K562 (cell line): Measurements from ENCODE around the gene CDC42EP3. TPM values are rescaled to one million over a fixed set of nuclear protein-coding genes. Genes with fewer than 3 reads are reported as not detected.

ENCODE experiments used
- ATAC-seq: fragments of 200-7000 bp; cut with Tn5 transposase; 3 replicates; pipeline ENCODE4 v1.9.1; 2020; ENCODE audit warnings: moderate library complexity
- BruUV-seq: library from RNA; stranded (reverse); fragments of 400-500 nt; replicated peaks from 2 replicates; lab custom pipeline; 2021; lab: Mats Ljungman, UMichigan
- CTCF ChIA-PET: fragments of 300-600 bp; formaldehyde crosslinking; extraction: SDS; loops from one replicate; lab custom pipeline; 2021; ENCODE audit warnings: low intra/inter-chr PET ratio; lab: Yijun Ruan, JAX
- POLR2A ChIA-PET: fragments of 300-600, 350-650 bp; sonication (Branson Sonifier 250); formaldehyde crosslinking; extraction: SDS; loops from one replicate; lab custom pipeline; 2021; ENCODE audit warnings: antibody characterized with exemption, inconsistent platforms; lab: Yijun Ruan, JAX
- DNase-seq, 4 experiments: peaks; one replicate each; pipeline versions ENCODE4 v3.0.0 to v3.0.0-alpha.2; 2011 to 2018; ENCODE audit warnings: low spot score in 3 of 4, mixed read lengths in 3 of 4; ENCODE audit errors: extremely low read depth in 1 of 4
- FAIRE-seq: peaks from 2 replicates; lab custom pipeline; 2011; peaks lifted over from hg19 to GRCh38; lab: Jason Lieb, UNC
- H2AFZ ChIP-seq: 2 replicates; pipeline ENCODE4 v1.6.0; 2011; ENCODE audit warnings: low read depth, low read length, control low read depth, inconsistent platforms
- H3K27ac ChIP-seq: fragments of 200-600 bp; 3 replicates; pipeline ENCODE4 v1.8.0; 2011; ENCODE audit warnings: low read depth, mild to moderate bottlenecking, control low read depth, inconsistent platforms, low read length, moderate library complexity, mixed read lengths; ENCODE audit errors: extremely low read depth
- H3K27me3 ChIP-seq, 2 experiments: fragments of 300-600 bp in 1 of 2; 2 replicates in 1 of 2; 3 replicates in 1 of 2; pipeline versions ENCODE4 v1.6.0 to v1.8.0; 2011; ENCODE audit warnings: inconsistent platforms in 2 of 2, low read length in 2 of 2, mild to moderate bottlenecking in 1 of 2, mixed read lengths in 1 of 2, moderate library complexity in 1 of 2; ENCODE audit not compliant: control insufficient read depth in 2 of 2, insufficient read depth in 2 of 2
- H3K36me3 ChIP-seq: fragments of 300-600 bp; 3 replicates; pipeline ENCODE4 v1.8.0; 2011; ENCODE audit warnings: mild to moderate bottlenecking, low read length, inconsistent platforms; ENCODE audit not compliant: control insufficient read depth, insufficient read depth
- H3K4me1 ChIP-seq, 2 experiments: fragments of 200-600 bp in 1 of 2; replicated peaks in 1 of 2; 2 replicates in 1 of 2; 3 replicates in 1 of 2; pipeline versions ENCODE4 v1.5.1 to v1.8.0; 2011; ENCODE audit warnings: inconsistent platforms in 2 of 2, low read length in 2 of 2, mild to moderate bottlenecking in 1 of 2, mixed read lengths in 1 of 2, moderate library complexity in 1 of 2; ENCODE audit not compliant: control insufficient read depth in 2 of 2, insufficient read depth in 2 of 2
- H3K4me2 ChIP-seq: 2 replicates; pipeline ENCODE4 v1.6.1; 2011; ENCODE audit warnings: low read length, control low read depth, inconsistent platforms, mixed read lengths; ENCODE audit not compliant: insufficient read depth
- H3K4me3 ChIP-seq: fragments of 200-600 bp; sonication (generic), shearing (Covaris generic); 2 replicates; pipeline ENCODE4 v1.5.1; 2016; ENCODE audit warnings: control low read depth, inconsistent platforms
- H3K79me2 ChIP-seq: fragments of 200-600 bp; 3 replicates; pipeline ENCODE4 v1.8.0; 2011; ENCODE audit warnings: low read length, inconsistent platforms; ENCODE audit not compliant: control insufficient read depth, insufficient read depth
- H3K9ac ChIP-seq, 2 experiments: 2 replicates each; pipeline versions ENCODE4 v1.6.0 to v1.6.1; 2011; ENCODE audit warnings: low read depth in 2 of 2, low read length in 2 of 2, control low read depth in 1 of 2, inconsistent platforms in 1 of 2, mild to moderate bottlenecking in 1 of 2, mixed read lengths in 1 of 2; ENCODE audit not compliant: insufficient read depth in 1 of 2
- H3K9me1 ChIP-seq: one replicate; pipeline ENCODE4 v1.6.0; 2011; ENCODE audit warnings: inconsistent platforms, mild to moderate bottlenecking, low read length, moderate library complexity; ENCODE audit not compliant: control insufficient read depth, insufficient read depth
- H3K9me3 ChIP-seq: replicated peaks from 2 replicates; pipeline ENCODE4 v1.5.1; 2011; ENCODE audit warnings: low read depth, low read length, inconsistent platforms; ENCODE audit not compliant: control insufficient read depth, insufficient read depth
- H4K20me1 ChIP-seq: replicated peaks from 2 replicates; pipeline ENCODE4 v1.6.1; 2011; ENCODE audit warnings: low read length, inconsistent platforms, mixed read lengths; ENCODE audit not compliant: control insufficient read depth, insufficient read depth
- ATF3 ChIP-seq, 2 experiments: fragments of 450-650 bp in 1 of 2; sonication (generic) in 1 of 2; formaldehyde crosslinking in 1 of 2; IDR thresholded peaks in 1 of 2; conservative IDR thresholded peaks in 1 of 2; 2 replicates each; pipeline versions ENCODE4 v1.6.1 to v1.8.1; 2016 to 2023; ENCODE audit warnings: mild to moderate bottlenecking in 2 of 2, moderate library complexity in 2 of 2, inconsistent platforms in 1 of 2, missing genetic modification reagents in 1 of 2
- ATF4 ChIP-seq: fragments of 450-650 bp; formaldehyde crosslinking; IDR thresholded peaks from 2 replicates; pipeline ENCODE4 v1.4.0; 2022; ENCODE audit warnings: mild to moderate bottlenecking, moderate library complexity
- CEBPG ChIP-seq, 3 experiments: fragments of 200-800 bp in 1 of 3; sonication (Bioruptor generic) in 1 of 3; sonication (generic) in 1 of 3; formaldehyde crosslinking in 1 of 3; IDR thresholded peaks in 2 of 3; conservative IDR thresholded peaks in 1 of 3; 2 replicates each; pipeline versions ENCODE4 v1.6.1 to v1.8.0; 2016 to 2022; ENCODE audit warnings: missing compliant biosample characterization in 2 of 3, missing genetic modification characterization in 2 of 3, mild to moderate bottlenecking in 1 of 3, missing genetic modification reagents in 1 of 3
- CXXC5 ChIP-seq: fragments of 250-450 bp; sonication (Bioruptor Pico); IDR thresholded peaks from 2 replicates; pipeline ENCODE4 v1.8.0; 2022; ENCODE audit warnings: inconsistent platforms, mild to moderate bottlenecking, moderate library complexity
- LCOR ChIP-seq: sonication (generic); formaldehyde crosslinking; IDR thresholded peaks from 2 replicates; pipeline ENCODE4 v1.8.0; 2022; ENCODE audit warnings: mild to moderate bottlenecking, missing genetic modification reagents
- SMAD4 ChIP-seq: fragments of 250-450 bp; sonication (Bioruptor Pico); conservative IDR thresholded peaks from 2 replicates; pipeline ENCODE4 v1.8.0; 2021; ENCODE audit warnings: inconsistent platforms, mild to moderate bottlenecking, moderate library complexity
- ZNF175 ChIP-seq: fragments of 200-800 bp; sonication (Bioruptor generic); IDR thresholded peaks from 2 replicates; pipeline ENCODE4 v1.6.1; 2016; ENCODE audit warnings: low read depth, mild to moderate bottlenecking, missing genetic modification characterization, missing compliant biosample characterization
- ZNF551 ChIP-seq: fragments of 250-450 bp; sonication (Bioruptor Pico); IDR thresholded peaks from 2 replicates; pipeline ENCODE4 v1.5.0; 2021; ENCODE audit warnings: mild to moderate bottlenecking, moderate library complexity
- ZNF740 ChIP-seq, 3 experiments: fragments of 200-800 bp in 1 of 3; sonication (Bioruptor generic) in 1 of 3; sonication (generic) in 1 of 3; formaldehyde crosslinking in 1 of 3; IDR thresholded peaks; 2 replicates each; pipeline versions ENCODE4 v1.6.1 to v1.8.0; 2016 to 2022; ENCODE audit warnings: mild to moderate bottlenecking in 2 of 3, missing compliant biosample characterization in 2 of 3, missing genetic modification characterization in 2 of 3, missing genetic modification reagents in 1 of 3
- ZSCAN32 ChIP-seq: fragments of 450-650 bp; formaldehyde crosslinking; IDR thresholded peaks from 2 replicates; pipeline ENCODE4 v1.4.0; 2020; ENCODE audit warnings: mild to moderate bottlenecking, moderate library complexity
- WGBS: fragments of 100-300 bp; shearing (Covaris generic); methylation state at CpG from one replicate; pipeline ENCODE4 v1.1.6; 2016; ENCODE audit warnings: low coverage, mixed read lengths; ENCODE audit not compliant: insufficient coverage; ENCODE audit errors: missing lambda C conversion rate; 5-methylcytosine and 5-hydroxymethylcytosine counted together
- in situ Hi-C: fragments of 300-500 bp; cut with MboI; formaldehyde crosslinking; loops from 4 replicates; pipeline ENCODE4 v1.15.0; 2018; ENCODE audit warnings: inconsistent platforms, mixed read lengths
- intact Hi-C: fragments of 100-400 bp; cut with micrococcal nuclease; formaldehyde crosslinking; loops from 2 replicates; pipeline ENCODE4 v1.14.2; 2022
- polyA plus RNA-seq, 8 experiments: library from polyadenylated mRNA; depleted of rRNA in 4 of 8; stranded (reverse) in 5 of 8; unstranded in 3 of 8; fragments of >200 nt; fragmentation: Nextera tagmentation in 2 of 8; fragmentation: Illumina TruSeq in 1 of 8; extraction: Ambion mirVana in 2 of 8; extraction: Trizol in 1 of 8; gene quantifications; 2 replicates each; pipeline versions ENCODE4 v1.2.1 to v1.2.3, GENCODE V29; 2011 to 2014; ENCODE audit warnings: inconsistent platforms in 1 of 8, missing spikeins in 1 of 8
- total RNA-seq, 7 experiments: library from RNA; depleted of rRNA in 6 of 7; stranded (reverse); fragments of >200 nt in 6 of 7; fragmentation: Illumina TruSeq in 2 of 7; extraction: Trizol in 2 of 7; gene quantifications; 2 replicates each; pipeline versions ENCODE4 v1.2.1 to v1.2.3, GENCODE V29; 2011 to 2021; ENCODE audit warnings: low replicate concordance in 1 of 7

Gene CDC42EP3
- total and polyA plus RNA-seq, 9 of the 15 experiments (the other 6 are each of a cell fraction or from before 2014, with no cell fraction given): 0.72 to 6.4 (median 2.0) TPM

GRCh38 chr2:37681587-37681986 lies 10.1 kb upstream of the CDC42EP3 start:
- BruUV-seq: no TSS peak
- Histone ChIP-seq H3K4me3 (no peak overlapping the region), H3K9me1 (no peaks in the 10 kb centered on the region), H3K27me3 (no peaks in the 10 kb centered on the region), H3K27ac (no peak overlapping the region), H3K4me1 (peaks cover 0 to 16% of the 10 kb centered on the region in 2 experiments; a peak in 4 of 5 replicates), H4K20me1 (no peaks in the 10 kb centered on the region), H3K4me2 (no peak overlapping the region), H3K79me2 (no peaks in the 10 kb centered on the region), H2AFZ (0 out of 2 replicates have a peak overlapping the region, but pooled peaks have one; percentile 18), H3K9ac (no peak overlapping the region), H3K36me3 (no peaks in the 10 kb centered on the region), H3K9me3 (no peaks in the 10 kb centered on the region)
- ChIA-PET POLR2A (no interaction called here), CTCF (no interaction called here)
- WGBS: 18% methylated on average over 1 of the region's 1 CpG
- ATAC-seq: no peak
- intact Hi-C loops (no loop called here), in situ Hi-C loops (no loop called here)
- DNase-seq: no peak
- no peak for FAIRE-seq
- TF ChIP-seq CXXC5 (CRISPR knock-in tag) (0 out of 2 replicates have a peak, but pooled peaks have one; percentile 24), CEBPG (CRISPR knock-in tag; IDR thresholded peaks at IDR 0.05) (peak; percentile 47; the same call in 1 of the 2 replicates), CEBPG (tag; conservative IDR thresholded peaks at IDR 0.05 in 1 of 2, IDR thresholded peaks at IDR 0.05 in 1 of 2) (peak; percentile 65 to 78), ATF3 (IDR thresholded peaks at IDR 0.05) (peak; percentile 58), ATF3 (CRISPR knock-in tag; conservative IDR thresholded peaks at IDR 0.05) (no peak), SMAD4 (CRISPR knock-in tag) (peak; percentile 69), ZSCAN32 (CRISPR knock-in tag) (peak; percentile 52; the same call in 1 of the 2 replicates), ZNF175 (CRISPR knock-in tag) (peak; percentile 54; the same call in 1 of the 2 replicates), ATF4 (CRISPR knock-in tag) (peak; percentile 44; the same call in 1 of the 2 replicates), ZNF740 (CRISPR knock-in tag; IDR thresholded peaks at IDR 0.05) (no peak), ZNF740 (tag; IDR thresholded peaks at IDR 0.05) (peak in 1 of 2 experiments; percentile 65; a peak in 1 of 4 replicates), ZNF551 (CRISPR knock-in tag) (no peak), LCOR (CRISPR knock-in tag) (no peak)
